ENCODE data around the gene YBX2. TPM values are rescaled to one million over a fixed set of nuclear protein-coding genes. Genes with fewer than 3 reads are reported as not detected.

YBX2 gene
- polyA plus RNA-seq, 1 donor (not counting 4 experiments of a cell fraction or from before 2014, with no cell fraction given), result 0.05 TPM

DNA sequence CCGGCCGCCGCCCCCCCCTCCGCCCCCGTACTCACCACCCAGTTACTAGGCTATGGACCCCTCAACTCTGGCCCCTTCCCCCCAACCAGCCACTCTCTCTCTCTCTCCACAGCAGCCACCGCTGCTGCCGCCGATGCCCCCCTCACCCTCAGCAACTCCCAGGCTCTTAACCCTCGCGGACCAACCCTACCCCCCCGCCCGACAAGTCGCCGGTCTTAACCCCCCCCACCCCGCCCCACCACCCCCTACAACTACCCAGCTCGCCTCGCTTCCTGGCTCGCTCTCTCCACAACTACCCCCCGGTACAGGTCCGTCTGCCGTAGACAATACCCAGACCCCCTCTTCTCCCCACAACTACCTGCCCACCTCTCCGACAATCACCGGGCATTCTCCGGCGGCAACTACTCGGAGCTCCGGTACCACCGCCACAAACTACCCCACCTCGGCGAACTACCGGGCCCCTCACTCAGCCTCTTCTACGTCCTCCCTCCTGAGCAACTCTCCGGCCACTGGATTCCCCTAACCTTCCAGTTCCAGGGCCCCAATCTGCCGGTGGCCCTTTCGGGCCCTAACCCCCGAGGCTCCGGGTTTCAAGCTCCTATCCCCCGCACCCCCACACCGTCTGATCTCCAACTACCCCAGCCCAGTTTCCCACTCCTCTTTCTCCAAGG, 55.9 kb downstream of the YBX2 start:
- peak overlapping the region; percentile 87 to 95 (median 90) for H3K4me3 ChIP-seq (ENCODE audit: control insufficient read depth in 2 of 3, extremely low read depth in 1 of 3, insufficient read depth in 2 of 3, low read depth in 1 of 3, low read length in 3 of 3)
- H3K9me1 ChIP-seq (ENCODE audit: control insufficient read depth, extremely low read depth, insufficient read depth, low read length), result no peaks in the 10 kb centered on the region
- H3K4me1 ChIP-seq (ENCODE audit: control insufficient read depth, extremely low read depth, insufficient read depth, low read length), result peaks cover 41% of the 10 kb centered on the region
- dilution Hi-C loops (cut with MboI; ENCODE audit: extremely low pct_ligation_motif_present, low sequenced_read_pairs), result no loop called here
- no peak overlapping the region for H2AFZ ChIP-seq (ENCODE audit: control insufficient read depth, low read length)
- no peaks in the 10 kb centered on the region for H4K20me1 ChIP-seq (ENCODE audit: control insufficient read depth, extremely low read depth, insufficient read depth, low read length)
- no peak for FAIRE-seq
- peak overlapping the region; percentile 84 for H3K27ac ChIP-seq (ENCODE audit: control insufficient read depth, insufficient read depth, low read length)
- no peaks in the 10 kb centered on the region for H3K27me3 ChIP-seq (ENCODE audit: control insufficient read depth, extremely low read depth, insufficient read depth, low read length)
- peaks cover 17 to 31% of the 10 kb centered on the region in 2 experiments for H3K36me3 ChIP-seq (ENCODE audit: control insufficient read depth in 2 of 2, extremely low read depth in 1 of 2, insufficient read depth in 2 of 2, low read length in 2 of 2)
- H3K79me2 ChIP-seq (ENCODE audit: control insufficient read depth, insufficient read depth, low read length), result peaks cover 44% of the 10 kb centered on the region
- peak overlapping the region; percentile 97 for H3K9ac ChIP-seq (ENCODE audit: control insufficient read depth, extremely low read depth, insufficient read depth, low read length)
- TF ChIP-seq, protein P1, sequence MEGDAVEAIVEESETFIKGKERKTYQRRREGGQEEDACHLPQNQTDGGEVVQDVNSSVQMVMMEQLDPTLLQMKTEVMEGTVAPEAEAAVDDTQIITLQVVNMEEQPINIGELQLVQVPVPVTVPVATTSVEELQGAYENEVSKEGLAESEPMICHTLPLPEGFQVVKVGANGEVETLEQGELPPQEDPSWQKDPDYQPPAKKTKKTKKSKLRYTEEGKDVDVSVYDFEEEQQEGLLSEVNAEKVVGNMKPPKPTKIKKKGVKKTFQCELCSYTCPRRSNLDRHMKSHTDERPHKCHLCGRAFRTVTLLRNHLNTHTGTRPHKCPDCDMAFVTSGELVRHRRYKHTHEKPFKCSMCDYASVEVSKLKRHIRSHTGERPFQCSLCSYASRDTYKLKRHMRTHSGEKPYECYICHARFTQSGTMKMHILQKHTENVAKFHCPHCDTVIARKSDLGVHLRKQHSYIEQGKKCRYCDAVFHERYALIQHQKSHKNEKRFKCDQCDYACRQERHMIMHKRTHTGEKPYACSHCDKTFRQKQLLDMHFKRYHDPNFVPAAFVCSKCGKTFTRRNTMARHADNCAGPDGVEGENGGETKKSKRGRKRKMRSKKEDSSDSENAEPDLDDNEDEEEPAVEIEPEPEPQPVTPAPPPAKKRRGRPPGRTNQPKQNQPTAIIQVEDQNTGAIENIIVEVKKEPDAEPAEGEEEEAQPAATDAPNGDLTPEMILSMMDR (optimal IDR thresholded peaks at IDR 0.05 in 1 of 3, IDR thresholded peaks at IDR 0.05 in 1 of 3, conservative IDR thresholded peaks at IDR 0.05 in 1 of 3; ENCODE audit: extremely low read depth in 1 of 3, insufficient read depth in 2 of 3, low read length in 3 of 3), result no peak
- TF ChIP-seq EZH2 (IDR thresholded peaks at IDR 0.05; ENCODE audit: low read length), result no peak
- no peak for DNase-seq (ENCODE audit: low read depth, low spot score)
- H3K9me3 ChIP-seq (ENCODE audit: control insufficient read depth, low read depth, low read length), result no peaks in the 10 kb centered on the region
- H3K4me2 ChIP-seq (ENCODE audit: control insufficient read depth, extremely low read depth, insufficient read depth, low read depth, low read length), result peak overlapping the region; percentile 12

Small RNAs within 50 kb of the gene (small RNA-seq; reads per million reads assigned to genes)
- gene AC026954.2 (ENCODE audit: insufficient read length in 3 of 3, low read depth in 3 of 3, low replicate concordance in 1 of 3), result 0 reads per million in 3 experiments
- gene RF00019 (ENCODE audit: insufficient read length in 3 of 3, low read depth in 3 of 3, low replicate concordance in 1 of 3), result 0 reads per million in 3 experiments

Other genes with a start within 250 kb of the YBX2 start
- not detected in 3 replicates for gene CLEC10A, start 214.4 kb downstream of the YBX2 start, polyA plus RNA-seq
- not detected in 3 replicates for gene ASGR2, start 179.8 kb downstream of the YBX2 start, polyA plus RNA-seq
- 0.12 to 0.22 TPM (median 0.18 TPM) in 3 replicates for gene ASGR1, start 115.3 kb downstream of the YBX2 start, polyA plus RNA-seq
- gene DLG4, start 74.8 kb downstream of the YBX2 start, polyA plus RNA-seq, result 4.5 to 7.2 TPM (median 5.5 TPM) in 3 replicates
- gene ACADVL, start 74.7 kb downstream of the YBX2 start, polyA plus RNA-seq, result 300 to 633 TPM (median 301 TPM) in 3 replicates
- gene DVL2, start 60.1 kb downstream of the YBX2 start, polyA plus RNA-seq, result 3.7 to 6.3 TPM (median 4.7 TPM) in 3 replicates
- 52.8 to 61.6 TPM (median 55.3 TPM) in 3 replicates for gene PHF23, start 55.2 kb downstream of the YBX2 start, polyA plus RNA-seq
- 271 to 416 TPM (median 391 TPM) in 3 replicates for gene GABARAP, start 52.2 kb downstream of the YBX2 start, polyA plus RNA-seq
- 60.8 to 143 TPM (median 66.2 TPM) in 3 replicates for gene CTDNEP1, start 42.9 kb downstream of the YBX2 start, polyA plus RNA-seq
- gene ELP5, start 42.4 kb downstream of the YBX2 start, polyA plus RNA-seq, result 19.4 to 24.9 TPM (median 21.4 TPM) in 3 replicates
- 6.3 to 9.0 TPM (median 6.8 TPM) in 3 replicates for gene CLDN7, start 32.2 kb downstream of the YBX2 start, polyA plus RNA-seq
- 0.05 TPM in 1 of 3 replicates, not detected in the others for gene SLC2A4, start 12.9 kb downstream of the YBX2 start, polyA plus RNA-seq
- gene EIF5A, start 13.0 kb upstream of the YBX2 start, polyA plus RNA-seq, result 769 to 1,493 TPM (median 948 TPM) in 3 replicates
- 20.7 to 54.1 TPM (median 24.7 TPM) in 3 replicates for gene GPS2, start 20.7 kb upstream of the YBX2 start, polyA plus RNA-seq
- 11.3 to 18.9 TPM (median 13.5 TPM) in 3 replicates for gene NEURL4, start 34.7 kb upstream of the YBX2 start, polyA plus RNA-seq
- gene ACAP1, start 41.9 kb upstream of the YBX2 start, polyA plus RNA-seq, result 0.33 to 3.1 TPM (median 1.7 TPM) in 3 replicates
- gene KCTD11, start 57.5 kb upstream of the YBX2 start, polyA plus RNA-seq, result 17.5 to 33.7 TPM (median 18.5 TPM) in 3 replicates
- not detected in 3 replicates for gene TMEM95, start 60.5 kb upstream of the YBX2 start, polyA plus RNA-seq
- gene TNK1, start 86.5 kb upstream of the YBX2 start, polyA plus RNA-seq, result 10.6 to 15.8 TPM (median 12.1 TPM) in 3 replicates
- 30.5 to 82.8 TPM (median 36.9 TPM) in 3 replicates for gene PLSCR3, start 99.9 kb upstream of the YBX2 start, polyA plus RNA-seq
- gene TMEM256, start 109.5 kb upstream of the YBX2 start, polyA plus RNA-seq, result 68.1 to 131 TPM (median 90.1 TPM) in 3 replicates
- 2.5 to 4.9 TPM (median 4.8 TPM) in 3 replicates for gene NLGN2, start 113.2 kb upstream of the YBX2 start, polyA plus RNA-seq
- not detected in 3 replicates for gene SPEM1, start 125.7 kb upstream of the YBX2 start, polyA plus RNA-seq
- gene SPEM2, start 131.0 kb upstream of the YBX2 start, polyA plus RNA-seq, result not detected in 3 replicates
- not detected in 3 replicates for gene SPEM3, start 134.2 kb upstream of the YBX2 start, polyA plus RNA-seq
- 6.8 to 10.0 TPM (median 9.1 TPM) in 3 replicates for gene TMEM102, start 140.8 kb upstream of the YBX2 start, polyA plus RNA-seq
- 27.4 to 46.9 TPM (median 30.4 TPM) in 3 replicates for gene FGF11, start 144.9 kb upstream of the YBX2 start, polyA plus RNA-seq
- gene CHRNB1, start 150.4 kb upstream of the YBX2 start, polyA plus RNA-seq, result 13.1 to 51.3 TPM (median 22.0 TPM) in 3 replicates
- 20.9 to 23.9 TPM (median 21.8 TPM) in 3 replicates for gene ZBTB4, start 185.0 kb upstream of the YBX2 start, polyA plus RNA-seq
- not detected in 3 replicates for gene SLC35G6, start 186.8 kb upstream of the YBX2 start, polyA plus RNA-seq
- 8.3 to 24.3 TPM (median 17.5 TPM) in 3 replicates for gene POLR2A, start 189.7 kb upstream of the YBX2 start, polyA plus RNA-seq